Left forelimb (tissue), 1 donor: ENCODE measurements around the gene FTSJ3.

Source experiments
- DNase-seq: peaks from one replicate; pipeline ENCODE4 v3.0.0-alpha.2; 2018; ENCODE audit warnings: low spot score

FTSJ3 gene

GRCh38 chr17:63786971-63787711 is 40.3 kb downstream of the FTSJ3 start:
- DNase-seq: no peak

DNA sequence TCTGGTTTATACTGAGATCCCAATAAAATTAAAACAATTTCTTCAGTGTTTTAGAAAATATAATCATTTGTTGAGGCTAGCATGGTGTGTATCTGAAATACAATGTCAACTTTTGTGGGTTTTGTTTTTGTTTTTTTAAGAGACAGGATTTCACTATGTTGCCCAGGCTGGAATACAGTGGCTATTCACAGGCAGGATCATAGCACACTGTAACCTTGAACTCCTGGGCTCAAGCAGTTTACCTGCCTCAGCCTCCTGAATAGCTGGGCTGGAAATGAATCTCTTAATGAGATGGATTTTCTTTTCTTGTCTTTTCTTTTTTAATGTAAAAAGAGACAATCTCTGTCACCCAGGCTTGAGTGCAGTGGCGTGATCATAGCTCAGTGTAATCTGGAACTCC is 41.3 kb downstream of the FTSJ3 start:
- DNase-seq: no peak

- DNase-seq: no peak
These were observed 41.9 kb downstream of the FTSJ3 start for GRCh38 chr17:63785556-63785955.

DNA sequence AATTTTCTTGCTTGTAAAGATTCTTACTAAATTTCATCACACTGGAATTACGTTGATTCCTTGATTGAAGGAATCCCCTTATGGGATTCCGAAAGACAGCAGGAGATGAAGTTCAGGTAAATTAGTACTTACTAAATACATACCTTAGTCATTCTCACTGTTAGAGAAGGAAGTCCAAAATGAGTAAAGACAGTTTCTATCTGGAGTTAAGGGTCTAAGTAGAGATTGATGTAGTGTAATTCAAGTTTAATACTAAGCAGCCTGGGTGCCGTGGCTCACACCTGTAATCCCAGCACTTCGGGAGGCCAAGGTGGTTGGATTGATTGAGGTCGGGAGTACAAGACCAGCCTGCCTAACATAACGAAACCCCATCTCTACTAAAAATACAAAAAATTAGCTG is 43.9 kb downstream of the FTSJ3 start:
- DNase-seq: no peak

DNA sequence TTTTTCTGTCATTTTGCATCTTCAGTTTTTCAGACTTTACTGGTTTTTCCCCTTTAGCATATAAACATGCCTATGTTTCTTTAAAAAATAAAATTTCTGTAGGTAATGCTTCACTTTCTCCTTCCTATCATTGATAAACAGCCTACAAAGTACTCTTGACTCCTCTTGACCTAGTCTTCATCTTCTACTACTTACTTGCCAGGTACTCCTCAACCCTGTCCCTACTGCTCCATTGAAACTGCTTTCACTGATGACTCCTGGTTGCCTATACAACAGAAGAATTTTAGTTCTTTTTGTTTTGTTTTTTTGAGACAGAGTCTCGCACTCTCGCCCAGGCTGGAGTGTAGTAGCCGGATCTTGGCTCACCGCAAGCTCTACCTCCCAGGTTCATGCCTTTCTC is 46.5 kb downstream of the FTSJ3 start:
- no peak for DNase-seq

- no peak for DNase-seq
These were observed 47.0 kb downstream of the FTSJ3 start for GRCh38 chr17:63780507-63780906.

- DNase-seq: no peak
These were observed 52.0 kb downstream of the FTSJ3 start for GRCh38 chr17:63775420-63775819.

DNA sequence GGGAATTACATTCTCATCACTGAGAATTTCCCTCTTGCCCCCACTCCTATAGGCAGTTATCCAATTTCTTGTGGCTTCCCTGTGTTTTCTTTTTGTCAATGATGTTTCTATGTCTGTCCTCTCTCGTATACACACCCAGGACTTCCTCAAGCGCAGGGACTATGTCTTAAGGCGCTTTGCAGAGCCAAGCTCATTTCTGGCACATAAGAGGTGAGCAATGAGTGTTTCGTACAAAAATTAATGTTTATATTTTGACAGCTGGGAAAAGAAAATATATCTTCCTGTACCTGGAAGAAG is 52.5 kb downstream of the FTSJ3 start:
- no peak for DNase-seq

- DNase-seq: no peak
These were observed 53.1 kb downstream of the FTSJ3 start, which contains the start of gene DDX42 for GRCh38 chr17:63774141-63774968. TSS of gene DDX42 (plus strand) at chr17:63774170. CDS start at chr17:63787050, 12,880 bp downstream.

- peak; percentile 99 for DNase-seq
These were observed 54.0 kb downstream of the FTSJ3 start, which contains the start of gene CCDC47 for GRCh38 chr17:63773272-63774140. TSS of gene CCDC47 (minus strand) at chr17:63773597. CDS start at chr17:63766175, 7,422 bp downstream.

- no peak for DNase-seq
These were observed 54.6 kb downstream of the FTSJ3 start for GRCh38 chr17:63772801-63773271.
